Uterus (tissue), 4 donors: ENCODE results near the gene RTP3. TPM values are rescaled to one million over a fixed set of nuclear protein-coding genes. Genes with fewer than 3 reads are reported as not detected.

ENCODE experiments used
- DNase-seq, 2 donors: peaks; one replicate each; pipeline ENCODE4 v3.0.0-alpha.2; 2019 to 2020
- H3K27ac ChIP-seq, 2 donors: fragments of 200-600 bp; sonication (generic); 1 replicate in 1 of 2; 2 replicates in 1 of 2; pipeline ENCODE4 v1.5.1; 2016 to 2018
- H3K27me3 ChIP-seq, 2 donors: fragments of 200-600 bp; sonication (generic); one replicate each; pipeline ENCODE4 v1.5.1; 2018 to 2019; ENCODE audit warnings: control low read depth in 1 of 2
- H3K36me3 ChIP-seq, 2 donors: fragments of 200-600 bp; sonication (generic); one replicate each; pipeline ENCODE4 v1.5.1; 2019; ENCODE audit warnings: control low read depth in 1 of 2
- H3K4me1 ChIP-seq, 2 donors: fragments of 200-600 bp; sonication (generic); one replicate each; pipeline ENCODE4 v1.5.1; 2018 to 2019; ENCODE audit warnings: control low read depth in 1 of 2
- H3K4me3 ChIP-seq, 2 donors: fragments of 200-600 bp; sonication (generic); 1 replicate in 1 of 2; 2 replicates in 1 of 2; pipeline ENCODE4 v1.5.1; 2018 to 2019; ENCODE audit warnings: mild to moderate bottlenecking in 1 of 2
- H3K9me3 ChIP-seq, 2 donors: fragments of 200-600 bp; sonication (generic); one replicate each; pipeline ENCODE4 v1.5.1; 2019; ENCODE audit warnings: control low read depth in 1 of 2
- POLR2A ChIP-seq, 2 donors: fragments of 450-650 bp; IDR thresholded peaks; one replicate each; pipeline ENCODE4 v1.6.1; 2016; ENCODE audit warnings: antibody characterized with exemption in 2 of 2, mild to moderate bottlenecking in 1 of 2, moderate library complexity in 1 of 2
- intact Hi-C: fragments of 100-400 bp; cut with DNase I; formaldehyde crosslinking; loops from one replicate; pipeline ENCODE4 v1.15.1; 2023; ENCODE audit warnings: low total_unique reads
- total RNA-seq, 4 donors: library from RNA; depleted of rRNA in 3 of 4; stranded (reverse); fragments of >200 nt in 3 of 4; gene quantifications; one replicate each; pipeline versions ENCODE4 v1.1.0 to v1.2.4, GENCODE V29; 2014 to 2023
- TF ChIP-seq, protein P1 (sequence below), 4 experiments: fragments of 200-600 bp in 2 of 4; fragments of 450-650 bp in 2 of 4; sonication (generic) in 2 of 4; IDR thresholded peaks; one replicate each; pipeline ENCODE4 v1.5.1; 2016 to 2019; ENCODE audit warnings: antibody characterized with exemption in 4 of 4, mild to moderate bottlenecking in 2 of 4, moderate library complexity in 1 of 4
- donor health status: DM: yes; HTN: yes; CAD: no.

Gene RTP3
- total RNA-seq, 4 donors from 2014 or later = not detected

DNA sequence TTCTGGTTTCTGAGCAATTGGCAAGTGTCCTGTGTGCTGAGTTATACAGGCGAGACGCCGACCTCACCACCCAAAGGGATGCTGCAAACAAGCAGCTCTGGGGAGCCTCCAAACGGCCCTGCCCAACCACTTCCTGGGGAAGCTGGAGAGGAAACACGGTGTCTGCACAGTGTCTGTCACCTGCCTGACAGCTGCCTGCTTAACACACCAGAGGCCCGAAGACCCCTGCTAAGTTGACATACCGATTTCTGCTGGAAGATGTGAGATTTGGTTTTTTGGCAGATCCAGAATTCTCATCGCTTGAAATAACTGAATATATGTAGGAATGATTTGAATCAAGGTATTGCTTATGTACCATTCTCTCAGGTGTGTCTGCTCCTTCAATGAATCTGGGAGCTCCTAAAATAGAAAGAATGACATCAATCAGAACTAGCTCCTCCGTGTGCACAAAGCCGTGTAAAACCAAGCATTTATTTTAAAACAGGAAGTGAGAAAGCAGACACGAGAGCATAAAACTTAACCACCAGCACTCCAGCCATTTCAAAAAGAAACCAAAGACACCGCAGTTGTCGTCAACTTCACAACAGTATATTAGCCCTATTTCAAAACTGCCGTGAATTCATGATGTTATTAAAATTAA, 41.1 kb downstream of the RTP3 start:
- Histone ChIP-seq H3K4me1 (no peaks in the 10 kb centered on the region), H3K9me3 (no peaks in the 10 kb centered on the region), H3K36me3 (no peaks in the 10 kb centered on the region), H3K27me3 (no peaks in the 10 kb centered on the region), H3K27ac (no peak overlapping the region), H3K4me3 (no peak overlapping the region)
- no peak for TF ChIP-seq POLR2A (IDR thresholded peaks at IDR 0.05)
- TF ChIP-seq, protein P1, sequence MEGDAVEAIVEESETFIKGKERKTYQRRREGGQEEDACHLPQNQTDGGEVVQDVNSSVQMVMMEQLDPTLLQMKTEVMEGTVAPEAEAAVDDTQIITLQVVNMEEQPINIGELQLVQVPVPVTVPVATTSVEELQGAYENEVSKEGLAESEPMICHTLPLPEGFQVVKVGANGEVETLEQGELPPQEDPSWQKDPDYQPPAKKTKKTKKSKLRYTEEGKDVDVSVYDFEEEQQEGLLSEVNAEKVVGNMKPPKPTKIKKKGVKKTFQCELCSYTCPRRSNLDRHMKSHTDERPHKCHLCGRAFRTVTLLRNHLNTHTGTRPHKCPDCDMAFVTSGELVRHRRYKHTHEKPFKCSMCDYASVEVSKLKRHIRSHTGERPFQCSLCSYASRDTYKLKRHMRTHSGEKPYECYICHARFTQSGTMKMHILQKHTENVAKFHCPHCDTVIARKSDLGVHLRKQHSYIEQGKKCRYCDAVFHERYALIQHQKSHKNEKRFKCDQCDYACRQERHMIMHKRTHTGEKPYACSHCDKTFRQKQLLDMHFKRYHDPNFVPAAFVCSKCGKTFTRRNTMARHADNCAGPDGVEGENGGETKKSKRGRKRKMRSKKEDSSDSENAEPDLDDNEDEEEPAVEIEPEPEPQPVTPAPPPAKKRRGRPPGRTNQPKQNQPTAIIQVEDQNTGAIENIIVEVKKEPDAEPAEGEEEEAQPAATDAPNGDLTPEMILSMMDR (IDR thresholded peaks at IDR 0.05) = no peak
- DNase-seq = peak in 1 of 2 donors; percentile 21
- intact Hi-C loops = no loop called here

DNA sequence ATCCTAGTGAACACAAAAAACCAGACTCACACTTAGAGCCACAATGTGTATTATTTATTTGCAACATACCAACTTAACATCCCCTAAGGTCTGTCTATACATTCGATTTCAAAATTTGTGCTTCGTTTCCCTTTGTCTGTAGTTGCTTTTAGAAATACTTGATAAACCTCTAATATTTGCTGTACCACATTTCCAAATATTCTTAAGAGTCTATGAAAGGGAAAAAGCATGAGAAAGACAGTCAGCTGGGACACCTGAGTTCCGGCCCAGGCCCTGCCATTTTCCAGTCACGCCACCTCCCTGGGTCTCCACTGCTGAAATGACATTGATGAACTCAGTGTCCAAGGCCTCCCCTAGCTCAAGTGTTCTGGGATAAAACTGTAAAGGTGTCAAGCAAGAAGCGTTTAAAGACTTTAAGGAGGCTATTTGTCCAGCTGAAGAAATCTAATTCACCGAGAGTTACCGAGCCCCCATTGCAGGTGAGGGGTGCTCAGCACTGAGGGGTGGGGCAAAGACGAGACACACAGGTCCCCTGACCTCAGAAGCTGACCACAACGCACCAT, 41.7 kb downstream of the RTP3 start:
- Histone ChIP-seq H3K4me3 (no peak overlapping the region), H3K27me3 (no peaks in the 10 kb centered on the region), H3K4me1 (no peaks in the 10 kb centered on the region), H3K9me3 (no peaks in the 10 kb centered on the region), H3K36me3 (no peaks in the 10 kb centered on the region), H3K27ac (no peak overlapping the region)
- TF ChIP-seq, protein P1 (IDR thresholded peaks at IDR 0.05) = no peak
- no peak for TF ChIP-seq POLR2A (IDR thresholded peaks at IDR 0.05)
- intact Hi-C loops = no loop called here
- no peak for DNase-seq

DNA sequence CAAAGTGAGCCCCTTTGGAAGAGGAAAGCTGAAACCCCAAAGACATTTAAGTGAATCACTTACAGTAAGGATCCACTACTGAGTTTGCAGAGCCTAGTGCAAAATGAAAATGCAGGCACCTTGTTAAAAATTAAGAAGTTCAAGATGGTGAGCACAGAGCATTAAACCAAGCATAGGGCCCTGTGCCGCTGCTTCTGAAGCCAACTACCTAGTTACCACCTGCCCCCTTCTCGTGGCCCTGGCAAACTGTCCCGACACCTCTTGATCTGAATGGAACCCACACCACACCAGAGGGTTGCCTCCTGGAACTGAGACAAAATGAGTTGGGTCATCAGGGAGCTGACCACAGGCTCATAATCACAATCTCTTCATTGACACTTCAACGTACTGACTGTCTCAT, 42.8 kb downstream of the RTP3 start:
- TF ChIP-seq POLR2A (IDR thresholded peaks at IDR 0.05) = no peak
- TF ChIP-seq, protein P1 (IDR thresholded peaks at IDR 0.05) = no peak
- intact Hi-C loops = no loop called here
- Histone ChIP-seq H3K4me3 (no peak overlapping the region), H3K4me1 (no peaks in the 10 kb centered on the region), H3K27ac (no peak overlapping the region), H3K27me3 (no peaks in the 10 kb centered on the region), H3K9me3 (no peaks in the 10 kb centered on the region), H3K36me3 (no peaks in the 10 kb centered on the region)
- no peak for DNase-seq

DNA sequence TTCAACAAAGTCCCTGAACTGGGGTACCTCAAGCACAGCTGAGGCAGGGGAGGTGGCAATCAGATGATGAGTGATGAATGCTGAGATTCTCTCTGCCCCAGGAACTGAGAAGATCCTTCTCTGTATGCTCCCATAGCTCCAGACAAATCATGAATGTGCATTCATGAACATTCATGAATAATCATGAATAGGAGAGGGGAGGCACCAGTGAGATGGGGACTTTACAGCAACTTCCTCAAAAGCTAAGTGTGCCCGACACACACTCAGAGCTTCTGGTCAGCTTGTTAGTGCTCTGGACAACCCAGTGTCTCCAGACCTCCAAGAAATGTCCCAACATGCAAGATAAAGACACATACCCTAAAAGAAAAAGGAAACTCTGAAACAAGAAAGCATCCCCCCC, 44.1 kb downstream of the RTP3 start:
- no peak for DNase-seq
- Histone ChIP-seq H3K9me3 (no peaks in the 10 kb centered on the region), H3K4me1 (no peaks in the 10 kb centered on the region), H3K27ac (no peak overlapping the region), H3K4me3 (no peak overlapping the region), H3K27me3 (no peaks in the 10 kb centered on the region), H3K36me3 (no peaks in the 10 kb centered on the region)
- TF ChIP-seq, protein P1 (IDR thresholded peaks at IDR 0.05) = no peak
- no peak for TF ChIP-seq POLR2A (IDR thresholded peaks at IDR 0.05)
- intact Hi-C loops = no loop called here

DNA sequence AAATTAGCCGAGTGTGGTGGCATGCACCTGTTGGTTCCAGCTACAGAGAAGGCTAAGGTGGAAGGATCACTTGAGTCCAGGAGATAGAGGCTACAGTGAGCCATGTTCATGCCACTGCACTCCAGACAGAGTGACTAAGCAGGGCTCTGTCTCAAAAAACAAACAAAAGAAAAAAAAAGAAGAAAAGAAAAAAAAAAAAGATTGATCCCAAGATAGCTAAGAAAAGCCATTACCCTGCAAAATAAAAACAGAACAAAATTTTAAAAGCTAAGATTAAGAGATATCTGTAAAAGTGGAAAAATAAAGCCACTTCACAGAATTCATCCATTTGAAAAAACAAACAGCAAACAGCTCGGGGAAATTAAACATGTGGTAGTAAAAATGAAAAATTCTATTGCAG, 44.6 kb downstream of the RTP3 start:
- Histone ChIP-seq H3K36me3 (no peaks in the 10 kb centered on the region), H3K27me3 (no peaks in the 10 kb centered on the region), H3K27ac (no peak overlapping the region), H3K9me3 (no peaks in the 10 kb centered on the region), H3K4me3 (no peak overlapping the region), H3K4me1 (no peaks in the 10 kb centered on the region)
- intact Hi-C loops = no loop called here
- TF ChIP-seq POLR2A (IDR thresholded peaks at IDR 0.05) = no peak
- TF ChIP-seq, protein P1 (IDR thresholded peaks at IDR 0.05) = no peak
- no peak for DNase-seq
